Left lung (tissue), 10 donors: ENCODE data around the gene CCNL2. TPM values are rescaled to one million over a fixed set of nuclear protein-coding genes. Genes with fewer than 3 reads are reported as not detected.
A peak's percentile ranks its signal among the peaks of the same experiment; 100 is the strongest.

Source experiments
- ATAC-seq: fragments of 200-7000 bp; cut with Tn5 transposase; one replicate; pipeline ENCODE4 v1.9.1; 2020; ENCODE audit warnings: moderate library complexity
- DNase-seq, 4 donors: peaks; one replicate each; pipeline ENCODE4 v3.0.0-alpha.2; 2013 to 2020
- H3K27ac ChIP-seq, 2 donors: fragments of 200-600 bp; sonication (generic) in 1 of 2; one replicate each; pipeline versions ENCODE4 v1.5.0 to v1.8.0; 2020 to 2021
- H3K27me3 ChIP-seq, 2 donors: fragments of 200-600 bp; sonication (generic) in 1 of 2; one replicate each; pipeline versions ENCODE4 v1.5.0 to v1.8.0; 2020 to 2021
- H3K36me3 ChIP-seq, 2 donors: fragments of 200-600 bp; sonication (generic) in 1 of 2; one replicate each; pipeline versions ENCODE4 v1.5.0 to v1.8.0; 2020 to 2021
- H3K4me1 ChIP-seq, 2 donors: fragments of 200-600 bp; one replicate each; pipeline ENCODE4 v1.8.0; 2021
- H3K4me3 ChIP-seq, 2 donors: fragments of 200-600 bp; sonication (generic) in 1 of 2; one replicate each; pipeline versions ENCODE4 v1.5.0 to v1.8.0; 2020 to 2021; ENCODE audit warnings: mild to moderate bottlenecking in 1 of 2
- H3K9me3 ChIP-seq, 2 donors: fragments of 200-600 bp; sonication (generic) in 1 of 2; one replicate each; pipeline versions ENCODE4 v1.5.0 to v1.8.0; 2020 to 2021
- intact Hi-C, 2 donors: fragments of 100-400 bp; cut with DNase I; formaldehyde crosslinking; loops; one replicate each; pipeline versions ENCODE4 v1.11.2 to v1.14.2; 2022
- polyA plus RNA-seq, 6 donors: library from polyadenylated mRNA; unstranded; fragments of 120-200 nt; gene quantifications; one replicate each; pipeline ENCODE4 v1.2.1, GENCODE V29; 2013; ENCODE audit not compliant: insufficient read length in 6 of 6
- total RNA-seq, 2 donors: library from RNA; stranded (reverse); fragmentation: NEBNext Ultra II Directional; extraction: Animal tissue kit (Norgen Biotek cat#: 25700); gene quantifications; one replicate each; pipeline ENCODE4 v1.2.1, GENCODE V29; 2021
- TF ChIP-seq, protein P1 (sequence below), 2 donors: fragments of 200-600 bp; sonication (generic) in 1 of 2; IDR thresholded peaks; one replicate each; pipeline versions ENCODE4 v1.5.0 to v1.8.0; 2021; ENCODE audit warnings: antibody characterized with exemption in 2 of 2
- donor health status: DM: no; HTN: yes; CAD: no.
- donor health status: DM: no; HTN: no; CAD: no.

CCNL2 gene
- total and polyA plus RNA-seq, 8 donors: 142 to 405 (median 310) TPM

DNA sequence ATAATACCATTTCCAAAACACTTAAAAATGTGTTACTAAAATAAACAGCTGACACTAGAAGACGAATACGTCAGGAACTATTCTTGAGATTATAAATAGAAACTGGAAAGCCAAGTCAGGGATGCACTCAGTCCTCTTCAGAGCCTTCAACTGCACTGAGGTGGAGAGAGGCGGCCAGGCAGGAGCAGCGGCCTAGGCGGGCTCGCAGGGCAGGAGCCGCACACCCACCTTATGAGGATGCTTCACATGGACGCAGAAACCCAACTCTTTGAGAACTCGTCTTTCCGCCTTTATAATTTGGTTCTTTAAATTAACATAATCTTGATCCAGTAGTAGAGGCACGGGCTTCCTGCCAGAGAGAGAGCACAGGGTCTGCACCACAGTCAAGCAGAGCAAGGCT lies 4.0 kb downstream of the CCNL2 start:
- TF ChIP-seq, protein P1, sequence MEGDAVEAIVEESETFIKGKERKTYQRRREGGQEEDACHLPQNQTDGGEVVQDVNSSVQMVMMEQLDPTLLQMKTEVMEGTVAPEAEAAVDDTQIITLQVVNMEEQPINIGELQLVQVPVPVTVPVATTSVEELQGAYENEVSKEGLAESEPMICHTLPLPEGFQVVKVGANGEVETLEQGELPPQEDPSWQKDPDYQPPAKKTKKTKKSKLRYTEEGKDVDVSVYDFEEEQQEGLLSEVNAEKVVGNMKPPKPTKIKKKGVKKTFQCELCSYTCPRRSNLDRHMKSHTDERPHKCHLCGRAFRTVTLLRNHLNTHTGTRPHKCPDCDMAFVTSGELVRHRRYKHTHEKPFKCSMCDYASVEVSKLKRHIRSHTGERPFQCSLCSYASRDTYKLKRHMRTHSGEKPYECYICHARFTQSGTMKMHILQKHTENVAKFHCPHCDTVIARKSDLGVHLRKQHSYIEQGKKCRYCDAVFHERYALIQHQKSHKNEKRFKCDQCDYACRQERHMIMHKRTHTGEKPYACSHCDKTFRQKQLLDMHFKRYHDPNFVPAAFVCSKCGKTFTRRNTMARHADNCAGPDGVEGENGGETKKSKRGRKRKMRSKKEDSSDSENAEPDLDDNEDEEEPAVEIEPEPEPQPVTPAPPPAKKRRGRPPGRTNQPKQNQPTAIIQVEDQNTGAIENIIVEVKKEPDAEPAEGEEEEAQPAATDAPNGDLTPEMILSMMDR (IDR thresholded peaks at IDR 0.05): no peak
- intact Hi-C loops: no loop called here
- Histone ChIP-seq H3K36me3 (peaks cover 9 to 80% of the 10 kb centered on the region in 2 donors), H3K27me3 (no peaks in the 10 kb centered on the region), H3K27ac (no peak overlapping the region), H3K4me1 (peaks cover 14 to 45% of the 10 kb centered on the region in 2 donors), H3K4me3 (no peak overlapping the region), H3K9me3 (no peaks in the 10 kb centered on the region)
- DNase-seq (peak in 1 of 4 donors; percentile 35), ATAC-seq (no peak)

- ATAC-seq (no peak), DNase-seq (peak in 1 of 4 donors; percentile 12)
- Histone ChIP-seq H3K36me3 (peaks cover 9 to 91% of the 10 kb centered on the region in 2 donors), H3K27me3 (no peaks in the 10 kb centered on the region), H3K4me1 (peaks cover 10 to 46% of the 10 kb centered on the region in 2 donors), H3K27ac (no peak overlapping the region), H3K4me3 (no peak overlapping the region), H3K9me3 (no peaks in the 10 kb centered on the region)
- intact Hi-C loops: no loop called here
- TF ChIP-seq, protein P1 (IDR thresholded peaks at IDR 0.05): no peak
These were observed 5.0 kb downstream of the CCNL2 start for GRCh38 chr1:1394116-1394515.

DNA sequence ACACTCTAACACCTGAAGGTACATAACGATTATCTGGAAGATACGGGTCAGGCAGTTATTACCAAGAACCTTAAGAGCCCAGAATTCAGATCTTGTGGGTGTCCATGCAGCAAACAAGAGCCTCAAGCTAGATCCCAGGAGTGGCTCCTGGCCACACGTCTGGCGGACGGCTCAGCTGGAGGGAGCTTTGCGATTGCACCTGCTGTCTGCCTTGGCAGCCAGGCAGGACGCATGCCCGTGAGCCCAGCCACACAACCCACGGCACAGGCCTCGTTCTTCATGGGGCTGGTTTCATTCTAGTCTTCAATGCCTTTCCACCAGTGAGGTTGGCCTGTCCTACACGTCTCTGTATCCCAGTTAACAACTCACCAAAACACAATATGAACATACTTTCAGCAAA lies 5.7 kb downstream of the CCNL2 start:
- no peak for ATAC-seq
- Histone ChIP-seq H3K36me3 (peaks cover 9 to 98% of the 10 kb centered on the region in 2 donors), H3K4me3 (no peak overlapping the region), H3K9me3 (no peaks in the 10 kb centered on the region), H3K27me3 (no peaks in the 10 kb centered on the region), H3K4me1 (peaks cover 10 to 46% of the 10 kb centered on the region in 2 donors), H3K27ac (no peak overlapping the region)
- DNase-seq: peak in 1 of 4 donors; percentile 50
- TF ChIP-seq, protein P1 (IDR thresholded peaks at IDR 0.05): no peak
- intact Hi-C loops: no loop called here

DNA sequence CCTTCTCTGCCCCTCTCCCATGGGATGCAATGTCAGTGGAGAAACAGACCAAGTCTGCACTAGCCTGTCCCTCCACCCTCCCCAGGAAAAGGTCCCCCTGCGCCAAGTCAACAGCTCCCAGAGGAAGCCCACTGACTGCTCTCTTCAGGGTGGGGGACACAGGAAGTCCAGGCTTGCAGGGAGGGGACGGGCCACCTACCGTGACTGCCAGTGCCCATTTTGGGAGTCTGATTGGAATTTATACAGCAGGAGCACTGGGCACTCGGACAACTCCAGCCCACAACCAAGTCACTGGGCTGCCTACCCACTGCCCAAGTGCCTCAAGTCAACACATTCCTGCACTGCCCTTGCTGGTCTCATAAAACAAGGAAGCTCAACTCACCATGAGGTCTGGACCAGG lies 6.1 kb downstream of the CCNL2 start:
- TF ChIP-seq, protein P1 (IDR thresholded peaks at IDR 0.05): no peak
- Histone ChIP-seq H3K27me3 (no peaks in the 10 kb centered on the region), H3K4me3 (no peak overlapping the region), H3K9me3 (no peaks in the 10 kb centered on the region), H3K36me3 (peaks cover 10 to 100% of the 10 kb centered on the region in 2 donors), H3K4me1 (peaks cover 7 to 42% of the 10 kb centered on the region in 2 donors), H3K27ac (no peak overlapping the region)
- DNase-seq (peak in 1 of 4 donors; percentile 37), ATAC-seq (no peak)
- intact Hi-C loops: no loop called here

GRCh38 chr1:1391225-1391624 lies 7.9 kb downstream of the CCNL2 start:
- peak overlapping the region in 1 of 2 donors; percentile 14 for H3K27ac ChIP-seq
- TF ChIP-seq, protein P1 (IDR thresholded peaks at IDR 0.05): no peak

More at GRCh38 chr1:1391225-1391624, 7.9 kb downstream of the CCNL2 start:
- H3K4me1 ChIP-seq: peaks cover 0 to 29% of the 10 kb centered on the region in 2 donors
- no peak overlapping the region for H3K4me3 ChIP-seq
- intact Hi-C loops: no loop called here
- no peaks in the 10 kb centered on the region for H3K9me3 ChIP-seq
- H3K27me3 ChIP-seq: no peaks in the 10 kb centered on the region
- DNase-seq (peak in 1 of 4 donors; percentile 74), ATAC-seq (no peak)
- H3K36me3 ChIP-seq: peaks cover 15 to 100% of the 10 kb centered on the region in 2 donors
